ENCODE results near the gene VDAC2.

GRCh38 chr10:75176736-75177135, 33.9 kb upstream of the VDAC2 start:
- TF ChIP-seq, protein P1, sequence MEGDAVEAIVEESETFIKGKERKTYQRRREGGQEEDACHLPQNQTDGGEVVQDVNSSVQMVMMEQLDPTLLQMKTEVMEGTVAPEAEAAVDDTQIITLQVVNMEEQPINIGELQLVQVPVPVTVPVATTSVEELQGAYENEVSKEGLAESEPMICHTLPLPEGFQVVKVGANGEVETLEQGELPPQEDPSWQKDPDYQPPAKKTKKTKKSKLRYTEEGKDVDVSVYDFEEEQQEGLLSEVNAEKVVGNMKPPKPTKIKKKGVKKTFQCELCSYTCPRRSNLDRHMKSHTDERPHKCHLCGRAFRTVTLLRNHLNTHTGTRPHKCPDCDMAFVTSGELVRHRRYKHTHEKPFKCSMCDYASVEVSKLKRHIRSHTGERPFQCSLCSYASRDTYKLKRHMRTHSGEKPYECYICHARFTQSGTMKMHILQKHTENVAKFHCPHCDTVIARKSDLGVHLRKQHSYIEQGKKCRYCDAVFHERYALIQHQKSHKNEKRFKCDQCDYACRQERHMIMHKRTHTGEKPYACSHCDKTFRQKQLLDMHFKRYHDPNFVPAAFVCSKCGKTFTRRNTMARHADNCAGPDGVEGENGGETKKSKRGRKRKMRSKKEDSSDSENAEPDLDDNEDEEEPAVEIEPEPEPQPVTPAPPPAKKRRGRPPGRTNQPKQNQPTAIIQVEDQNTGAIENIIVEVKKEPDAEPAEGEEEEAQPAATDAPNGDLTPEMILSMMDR (IDR thresholded peaks at IDR 0.05) = no peak
- no peak for TF ChIP-seq POLR2A (IDR thresholded peaks at IDR 0.05)

Measured in Peyer's patch (tissue), 4 donors.